K562 (cell line): ENCODE data around the gene AUNIP. TPM values are rescaled to one million over a fixed set of nuclear protein-coding genes. Genes with fewer than 3 reads are reported as not detected.

Experiments
- ATAC-seq: fragments of 200-7000 bp; cut with Tn5 transposase; 3 replicates; pipeline ENCODE4 v1.9.1; 2020; ENCODE audit warnings: moderate library complexity
- BruUV-seq: library from RNA; stranded (reverse); fragments of 400-500 nt; replicated peaks from 2 replicates; lab custom pipeline; 2021; lab: Mats Ljungman, UMichigan
- CTCF ChIA-PET: fragments of 300-600 bp; formaldehyde crosslinking; extraction: SDS; loops from one replicate; lab custom pipeline; 2021; ENCODE audit warnings: low intra/inter-chr PET ratio; lab: Yijun Ruan, JAX
- POLR2A ChIA-PET: fragments of 300-600, 350-650 bp; sonication (Branson Sonifier 250); formaldehyde crosslinking; extraction: SDS; loops from one replicate; lab custom pipeline; 2021; ENCODE audit warnings: antibody characterized with exemption, inconsistent platforms; lab: Yijun Ruan, JAX
- DNase-seq, 4 experiments: peaks; one replicate each; pipeline versions ENCODE4 v3.0.0 to v3.0.0-alpha.2; 2011 to 2018; ENCODE audit warnings: low spot score in 3 of 4, mixed read lengths in 3 of 4; ENCODE audit errors: extremely low read depth in 1 of 4
- FAIRE-seq: peaks from 2 replicates; lab custom pipeline; 2011; peaks lifted over from hg19 to GRCh38; lab: Jason Lieb, UNC
- H2AFZ ChIP-seq: 2 replicates; pipeline ENCODE4 v1.6.0; 2011; ENCODE audit warnings: low read depth, low read length, control low read depth, inconsistent platforms
- H3K27ac ChIP-seq: fragments of 200-600 bp; 3 replicates; pipeline ENCODE4 v1.8.0; 2011; ENCODE audit warnings: low read depth, mild to moderate bottlenecking, control low read depth, inconsistent platforms, low read length, moderate library complexity, mixed read lengths; ENCODE audit errors: extremely low read depth
- H3K27me3 ChIP-seq, 2 experiments: fragments of 300-600 bp in 1 of 2; 2 replicates in 1 of 2; 3 replicates in 1 of 2; pipeline versions ENCODE4 v1.6.0 to v1.8.0; 2011; ENCODE audit warnings: inconsistent platforms in 2 of 2, low read length in 2 of 2, mild to moderate bottlenecking in 1 of 2, mixed read lengths in 1 of 2, moderate library complexity in 1 of 2; ENCODE audit not compliant: control insufficient read depth in 2 of 2, insufficient read depth in 2 of 2
- H3K36me3 ChIP-seq: fragments of 300-600 bp; 3 replicates; pipeline ENCODE4 v1.8.0; 2011; ENCODE audit warnings: mild to moderate bottlenecking, low read length, inconsistent platforms; ENCODE audit not compliant: control insufficient read depth, insufficient read depth
- H3K4me1 ChIP-seq, 2 experiments: fragments of 200-600 bp in 1 of 2; replicated peaks in 1 of 2; 2 replicates in 1 of 2; 3 replicates in 1 of 2; pipeline versions ENCODE4 v1.5.1 to v1.8.0; 2011; ENCODE audit warnings: inconsistent platforms in 2 of 2, low read length in 2 of 2, mild to moderate bottlenecking in 1 of 2, mixed read lengths in 1 of 2, moderate library complexity in 1 of 2; ENCODE audit not compliant: control insufficient read depth in 2 of 2, insufficient read depth in 2 of 2
- H3K4me2 ChIP-seq: 2 replicates; pipeline ENCODE4 v1.6.1; 2011; ENCODE audit warnings: low read length, control low read depth, inconsistent platforms, mixed read lengths; ENCODE audit not compliant: insufficient read depth
- H3K4me3 ChIP-seq: fragments of 200-600 bp; sonication (generic), shearing (Covaris generic); 2 replicates; pipeline ENCODE4 v1.5.1; 2016; ENCODE audit warnings: control low read depth, inconsistent platforms
- H3K79me2 ChIP-seq: fragments of 200-600 bp; 3 replicates; pipeline ENCODE4 v1.8.0; 2011; ENCODE audit warnings: low read length, inconsistent platforms; ENCODE audit not compliant: control insufficient read depth, insufficient read depth
- H3K9ac ChIP-seq, 2 experiments: 2 replicates each; pipeline versions ENCODE4 v1.6.0 to v1.6.1; 2011; ENCODE audit warnings: low read depth in 2 of 2, low read length in 2 of 2, control low read depth in 1 of 2, inconsistent platforms in 1 of 2, mild to moderate bottlenecking in 1 of 2, mixed read lengths in 1 of 2; ENCODE audit not compliant: insufficient read depth in 1 of 2
- H3K9me1 ChIP-seq: one replicate; pipeline ENCODE4 v1.6.0; 2011; ENCODE audit warnings: inconsistent platforms, mild to moderate bottlenecking, low read length, moderate library complexity; ENCODE audit not compliant: control insufficient read depth, insufficient read depth
- H3K9me3 ChIP-seq: replicated peaks from 2 replicates; pipeline ENCODE4 v1.5.1; 2011; ENCODE audit warnings: low read depth, low read length, inconsistent platforms; ENCODE audit not compliant: control insufficient read depth, insufficient read depth
- H4K20me1 ChIP-seq: replicated peaks from 2 replicates; pipeline ENCODE4 v1.6.1; 2011; ENCODE audit warnings: low read length, inconsistent platforms, mixed read lengths; ENCODE audit not compliant: control insufficient read depth, insufficient read depth
- CBFB ChIP-seq: sonication (generic); formaldehyde crosslinking; IDR thresholded peaks from 2 replicates; pipeline ENCODE4 v1.4.0; 2020; ENCODE audit warnings: mild to moderate bottlenecking, missing genetic modification reagents
- CSDE1 ChIP-seq, 2 experiments: fragments of 450-650 bp; IDR thresholded peaks; 2 replicates each; pipeline ENCODE4 v1.6.1; 2016; ENCODE audit warnings: mild to moderate bottlenecking in 1 of 2
- E2F4 ChIP-seq: sonication (generic); formaldehyde crosslinking; IDR thresholded peaks from 2 replicates; pipeline ENCODE4 v1.8.0; 2022; ENCODE audit warnings: mild to moderate bottlenecking, low read depth, missing genetic modification reagents
- GTF2B ChIP-seq: IDR thresholded peaks from 2 replicates; pipeline ENCODE4 v1.6.1; 2011; ENCODE audit not compliant: insufficient read length; ENCODE audit errors: extremely low read depth
- PCBP1 ChIP-seq: fragments of 200-400 bp; formaldehyde crosslinking; IDR thresholded peaks from 2 replicates; pipeline ENCODE4 v1.6.1; 2018; ENCODE audit warnings: mild to moderate bottlenecking, low read depth, low read length; ENCODE audit not compliant: poor library complexity, severe bottlenecking
- POLR2G ChIP-seq: fragments of 200-400 bp; formaldehyde crosslinking; IDR thresholded peaks from 2 replicates; pipeline ENCODE4 v1.6.1; 2017; ENCODE audit warnings: low read depth, mild to moderate bottlenecking, antibody characterized with exemption, low read length, moderate library complexity
- PRMT5 ChIP-seq: sonication (generic); formaldehyde crosslinking; IDR thresholded peaks from 2 replicates; pipeline ENCODE4 v1.5.0; 2020; ENCODE audit warnings: missing genetic modification reagents
- RERE ChIP-seq: sonication (generic); formaldehyde crosslinking; IDR thresholded peaks from 2 replicates; pipeline ENCODE4 v1.8.0; 2023; ENCODE audit warnings: missing genetic modification reagents, mild to moderate bottlenecking, borderline replicate concordance
- SMC3 ChIP-seq: conservative IDR thresholded peaks from 2 replicates; pipeline ENCODE4 v1.6.1; 2011; ENCODE audit warnings: low read depth, low read length, improper control_type of control experiment; ENCODE audit not compliant: insufficient read depth
- YBX1 ChIP-seq: fragments of 450-650 bp; IDR thresholded peaks from 2 replicates; pipeline ENCODE4 v1.7.1; 2016; ENCODE audit warnings: mild to moderate bottlenecking
- ZKSCAN1 ChIP-seq: fragments of 150-350 bp; IDR thresholded peaks from 2 replicates; pipeline ENCODE4 v1.6.1; 2016; ENCODE audit warnings: low read depth, low read length
- WGBS: fragments of 100-300 bp; shearing (Covaris generic); methylation state at CpG from one replicate; pipeline ENCODE4 v1.1.6; 2016; ENCODE audit warnings: low coverage, mixed read lengths; ENCODE audit not compliant: insufficient coverage; ENCODE audit errors: missing lambda C conversion rate; 5-methylcytosine and 5-hydroxymethylcytosine counted together
- in situ Hi-C: fragments of 300-500 bp; cut with MboI; formaldehyde crosslinking; loops from 4 replicates; pipeline ENCODE4 v1.15.0; 2018; ENCODE audit warnings: inconsistent platforms, mixed read lengths
- intact Hi-C: fragments of 100-400 bp; cut with micrococcal nuclease; formaldehyde crosslinking; loops from 2 replicates; pipeline ENCODE4 v1.14.2; 2022
- polyA plus RNA-seq, 8 experiments: library from polyadenylated mRNA; depleted of rRNA in 4 of 8; stranded (reverse) in 5 of 8; unstranded in 3 of 8; fragments of >200 nt; fragmentation: Nextera tagmentation in 2 of 8; fragmentation: Illumina TruSeq in 1 of 8; extraction: Ambion mirVana in 2 of 8; extraction: Trizol in 1 of 8; gene quantifications; 2 replicates each; pipeline versions ENCODE4 v1.2.1 to v1.2.3, GENCODE V29; 2011 to 2014; ENCODE audit warnings: inconsistent platforms in 1 of 8, missing spikeins in 1 of 8
- total RNA-seq, 7 experiments: library from RNA; depleted of rRNA in 6 of 7; stranded (reverse); fragments of >200 nt in 6 of 7; fragmentation: Illumina TruSeq in 2 of 7; extraction: Trizol in 2 of 7; gene quantifications; 2 replicates each; pipeline versions ENCODE4 v1.2.1 to v1.2.3, GENCODE V29; 2011 to 2021; ENCODE audit warnings: low replicate concordance in 1 of 7

Gene AUNIP
- total and polyA plus RNA-seq, 9 of the 15 experiments (the other 6 are each of a cell fraction or from before 2014, with no cell fraction given): 12.1 to 53.8 (median 47.1) TPM

GRCh38 chr1:25863486-25864262 lies 4.4 kb upstream of the AUNIP start (continued):
- TF ChIP-seq GTF2B (no peak), SMC3 (no peak), POLR2G (peak; percentile 44), YBX1 (no peak)

- H3K9me1 ChIP-seq: no peaks in the 10 kb centered on the region
- H3K27ac ChIP-seq: 0 out of 3 replicates have a peak overlapping the region, but pooled peaks have one; percentile 92
- H3K36me3 ChIP-seq: peaks cover 11% of the 10 kb centered on the region; the same call in 1 of the 3 replicates
- no peak overlapping the region for H2AFZ ChIP-seq
- no TSS peak for BruUV-seq
- ATAC-seq (no peak), DNase-seq (no peak), FAIRE-seq (no peak)
- WGBS: 95% methylated on average over 20 of the region's 20 CpGs
- H3K9ac ChIP-seq: peak overlapping the region in 1 of 2 experiments; percentile 75; a peak in 2 of 4 replicates
- POLR2A ChIA-PET: interaction anchor here (1.0 to 2.0 kb wide), 7 partner anchors 9 to 147 kb away, joined by 3 to 5 read pairs (median 4); no protein-coding TSS in a partner anchor
- no peaks in the 10 kb centered on the region for H3K9me3 ChIP-seq
- H3K4me1 ChIP-seq: peaks cover 24 to 49% of the 10 kb centered on the region in 2 experiments
- peaks cover 29% of the 10 kb centered on the region for H3K79me2 ChIP-seq
- CTCF ChIA-PET: no interaction called here
- H3K27me3 ChIP-seq: no peaks in the 10 kb centered on the region
- H3K4me2 ChIP-seq: no peak overlapping the region
- in situ Hi-C loops (no loop called here), intact Hi-C loops (loop anchor here (5.0 kb wide), 1 partner anchor 369 kb away; the partner anchor contains the start of gene CEP85)
- no peaks in the 10 kb centered on the region; the same call in 1 of the 2 replicates for H4K20me1 ChIP-seq
- H3K4me3 ChIP-seq: no peak overlapping the region
- TF ChIP-seq RERE (CRISPR knock-in tag) (0 out of 2 replicates have a peak, but pooled peaks have one; percentile 31), ZKSCAN1 (no peak), PCBP1 (no peak), E2F4 (CRISPR knock-in tag) (0 out of 2 replicates have a peak, but pooled peaks have one; percentile 20), PRMT5 (CRISPR knock-in tag) (no peak), CSDE1 (IDR thresholded peaks at IDR 0.05) (no peak), CBFB (CRISPR knock-in tag) (peak; percentile 60; the same call in 1 of the 2 replicates)
These were observed 3.7 kb upstream of the AUNIP start for GRCh38 chr1:25862785-25863485.
